ENCODE measurements around the gene WASL.
"Not testable (repeated sequence)": the region's sequence is repeated elsewhere in the genome, so short reads cannot be mapped to it uniquely, and the experiment has no call there.

The WASL gene

GRCh38 chr7:123768493-123768892 lies 19.7 kb upstream of the WASL start:
- DNase-seq, result no peak

GRCh38 chr7:123763191-123763661 lies 14.4 kb upstream of the WASL start:
- DNase-seq, result no peak

- no peak for DNase-seq
These were observed 12.9 kb upstream of the WASL start for GRCh38 chr7:123761729-123762128.

GRCh38 chr7:123757095-123757494 lies 8.3 kb upstream of the WASL start:
- DNase-seq, result no peak

GRCh38 chr7:123755338-123755737 lies 6.5 kb upstream of the WASL start:
- no peak for DNase-seq

GRCh38 chr7:123754271-123754871 lies 5.6 kb upstream of the WASL start:
- DNase-seq, result no peak

- no peak for DNase-seq
These were observed 3.7 kb upstream of the WASL start for GRCh38 chr7:123752534-123752933.

GRCh38 chr7:123751821-123752220 lies 3.0 kb upstream of the WASL start:
- no peak for DNase-seq

GRCh38 chr7:123750389-123751230 lies 1.8 kb upstream of the WASL start:
- no peak for DNase-seq

GRCh38 chr7:123749537-123749857 lies 694 bp upstream of the WASL start:
- peak; percentile 47 for DNase-seq

GRCh38 chr7:123748171-123748733 lies 551 bp downstream of the WASL start:
- DNase-seq, result no peak

- DNase-seq, result peak; percentile 23
These were observed 1.1 kb downstream of the WASL start for GRCh38 chr7:123747620-123748141.

- no peak for DNase-seq
These were observed 1.8 kb downstream of the WASL start for GRCh38 chr7:123746931-123747488.

- no peak for DNase-seq
These were observed 2.7 kb downstream of the WASL start for GRCh38 chr7:123746055-123746454.

GRCh38 chr7:123745437-123745836 lies 3.4 kb downstream of the WASL start:
- no peak for DNase-seq

GRCh38 chr7:123744416-123744815 lies 4.4 kb downstream of the WASL start:
- no peak for DNase-seq

GRCh38 chr7:123741940-123742339 lies 6.9 kb downstream of the WASL start:
- DNase-seq, result no peak

- no peak for DNase-seq
These were observed 10.0 kb downstream of the WASL start for GRCh38 chr7:123738808-123739207.

GRCh38 chr7:123738356-123738755 lies 10.4 kb downstream of the WASL start:
- no peak for DNase-seq

GRCh38 chr7:123737168-123737674 lies 11.6 kb downstream of the WASL start:
- not testable (repeated sequence) for DNase-seq

GRCh38 chr7:123735539-123735938 lies 13.3 kb downstream of the WASL start:
- no peak for DNase-seq

- no peak for DNase-seq
These were observed 14.3 kb downstream of the WASL start for GRCh38 chr7:123734498-123734897.

- no peak for DNase-seq
These were observed 16.3 kb downstream of the WASL start for GRCh38 chr7:123732413-123733091.

All from activated naive CD4-positive, alpha-beta T cell treated with anti-CD3 and anti-CD28 coated beads, Interleukin-2, amount 50 U/mL, for 16 hours (primary cell).